Endodermal cell (in vitro differentiated cells): Measurements from ENCODE around the gene STXBP4. TPM values are rescaled to one million over a fixed set of nuclear protein-coding genes. Genes with fewer than 3 reads are reported as not detected.

Experiments
- DNase-seq: peaks from one replicate; pipeline ENCODE4 v3.0.0-alpha.2; 2017
- H3K27ac ChIP-seq: 2 replicates; pipeline ENCODE4 v1.5.1; 2013; ENCODE audit warnings: mild to moderate bottlenecking, low read depth, low read length, moderate library complexity
- H3K27me3 ChIP-seq: 2 replicates; pipeline ENCODE4 v1.6.1; 2013; ENCODE audit warnings: mild to moderate bottlenecking, low read length, moderate library complexity; ENCODE audit not compliant: insufficient read depth, control insufficient read depth, poor library complexity, severe bottlenecking
- H3K36me3 ChIP-seq: 2 replicates; pipeline ENCODE4 v1.7.0; 2013; ENCODE audit warnings: mild to moderate bottlenecking, low read length, moderate library complexity; ENCODE audit not compliant: control insufficient read depth, insufficient read depth
- H3K4me1 ChIP-seq: one replicate; pipeline ENCODE4 v1.7.0; 2013; ENCODE audit warnings: low read length; ENCODE audit not compliant: control insufficient read depth, insufficient read depth
- H3K4me3 ChIP-seq: 2 replicates; pipeline ENCODE4 v1.5.1; 2013; ENCODE audit warnings: mild to moderate bottlenecking, low read length, moderate library complexity
- H3K9ac ChIP-seq: 2 replicates; pipeline ENCODE4 v1.6.1; 2013; ENCODE audit warnings: mild to moderate bottlenecking, low read length, moderate library complexity; ENCODE audit not compliant: poor library complexity, severe bottlenecking; ENCODE audit errors: extremely low read depth
- H3K9me3 ChIP-seq: 2 replicates; pipeline ENCODE4 v1.6.1; 2013; ENCODE audit warnings: mild to moderate bottlenecking, low read length, moderate library complexity; ENCODE audit not compliant: control insufficient read depth
- H3K27ac Mint-ChIP-seq: 2 replicates; pipeline ENCODE4 v1.8.0; 2020; ENCODE audit warnings: mixed read lengths
- H3K27me3 Mint-ChIP-seq: 2 replicates; pipeline ENCODE4 v1.8.0; 2021; ENCODE audit warnings: mild to moderate bottlenecking, mixed read lengths; ENCODE audit not compliant: insufficient read depth
- H3K36me3 Mint-ChIP-seq: 2 replicates; pipeline ENCODE4 v1.8.0; 2020; ENCODE audit warnings: low read depth, mixed read lengths
- H3K4me1 Mint-ChIP-seq: 2 replicates; pipeline ENCODE4 v1.8.0; 2020; ENCODE audit warnings: mixed read lengths
- H3K4me3 Mint-ChIP-seq: 2 replicates; pipeline ENCODE4 v1.8.0; 2020; ENCODE audit warnings: mild to moderate bottlenecking, moderate library complexity, mixed read lengths
- H3K9me3 Mint-ChIP-seq: 2 replicates; pipeline ENCODE4 v1.8.0; 2020; ENCODE audit warnings: mild to moderate bottlenecking, mixed read lengths
- WGBS, 2 experiments: methylation state at CpG; one replicate each; pipeline versions ENCODE4 v1.1.5 to v1.1.7; 2013; ENCODE audit warnings: missing lambda C conversion rate in 2 of 2, mixed read lengths in 1 of 2; ENCODE audit not compliant: insufficient coverage in 1 of 2, insufficient read length in 1 of 2; 5-methylcytosine and 5-hydroxymethylcytosine counted together
- total RNA-seq, 2 donors: library from RNA; stranded (reverse); fragmentation: NEBNext Ultra II Directional in 1 of 2; extraction: Animal tissue kit (Norgen Biotek cat#: 25700) in 1 of 2; gene quantifications; 2 replicates in 1 of 2; 3 replicates in 1 of 2; pipeline ENCODE4 v1.2.1, GENCODE V29; 2021
- TF ChIP-seq, protein P1 (sequence below): fragments of 200-600 bp; sonication (generic); conservative IDR thresholded peaks from 2 replicates; pipeline ENCODE4 v1.5.0; 2021; ENCODE audit warnings: antibody characterized with exemption, mild to moderate bottlenecking

Gene STXBP4
- total RNA-seq, 2 donors from 2014 or later: 15.5 to 18.0 TPM

GRCh38 chr17:54948380-54948779 lies 20.2 kb upstream of the STXBP4 start:
- H3K27ac Mint-ChIP-seq: no peak overlapping the region
- no peaks in the 10 kb centered on the region for H3K4me1 Mint-ChIP-seq
- Histone ChIP-seq H3K4me3 (no peak overlapping the region), H3K9ac (no peak overlapping the region), H3K36me3 (peaks cover 64% of the 10 kb centered on the region), H3K9me3 (no peaks in the 10 kb centered on the region), H3K27me3 (no peaks in the 10 kb centered on the region), H3K27ac (no peak overlapping the region), H3K4me1 (no peaks in the 10 kb centered on the region)
- DNase-seq: no peak
- H3K4me3 Mint-ChIP-seq: no peak overlapping the region
- H3K36me3 Mint-ChIP-seq: peaks cover 54% of the 10 kb centered on the region
- no peaks in the 10 kb centered on the region for H3K9me3 Mint-ChIP-seq
- no peaks in the 10 kb centered on the region for H3K27me3 Mint-ChIP-seq
- 91 to 93% methylated on average over 3 to 5 of the region's 5 CpGs for WGBS, 2 experiments
- TF ChIP-seq, protein P1, sequence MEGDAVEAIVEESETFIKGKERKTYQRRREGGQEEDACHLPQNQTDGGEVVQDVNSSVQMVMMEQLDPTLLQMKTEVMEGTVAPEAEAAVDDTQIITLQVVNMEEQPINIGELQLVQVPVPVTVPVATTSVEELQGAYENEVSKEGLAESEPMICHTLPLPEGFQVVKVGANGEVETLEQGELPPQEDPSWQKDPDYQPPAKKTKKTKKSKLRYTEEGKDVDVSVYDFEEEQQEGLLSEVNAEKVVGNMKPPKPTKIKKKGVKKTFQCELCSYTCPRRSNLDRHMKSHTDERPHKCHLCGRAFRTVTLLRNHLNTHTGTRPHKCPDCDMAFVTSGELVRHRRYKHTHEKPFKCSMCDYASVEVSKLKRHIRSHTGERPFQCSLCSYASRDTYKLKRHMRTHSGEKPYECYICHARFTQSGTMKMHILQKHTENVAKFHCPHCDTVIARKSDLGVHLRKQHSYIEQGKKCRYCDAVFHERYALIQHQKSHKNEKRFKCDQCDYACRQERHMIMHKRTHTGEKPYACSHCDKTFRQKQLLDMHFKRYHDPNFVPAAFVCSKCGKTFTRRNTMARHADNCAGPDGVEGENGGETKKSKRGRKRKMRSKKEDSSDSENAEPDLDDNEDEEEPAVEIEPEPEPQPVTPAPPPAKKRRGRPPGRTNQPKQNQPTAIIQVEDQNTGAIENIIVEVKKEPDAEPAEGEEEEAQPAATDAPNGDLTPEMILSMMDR: no peak

GRCh38 chr17:54950116-54950515 lies 18.4 kb upstream of the STXBP4 start:
- H3K4me1 Mint-ChIP-seq: peaks cover 5% of the 10 kb centered on the region
- WGBS, 2 experiments: 91% methylated on average over 2 of the region's 2 CpGs; no CpG with 5 or more reads in 1 of the 2 experiments
- TF ChIP-seq, protein P1: no peak

DNA sequence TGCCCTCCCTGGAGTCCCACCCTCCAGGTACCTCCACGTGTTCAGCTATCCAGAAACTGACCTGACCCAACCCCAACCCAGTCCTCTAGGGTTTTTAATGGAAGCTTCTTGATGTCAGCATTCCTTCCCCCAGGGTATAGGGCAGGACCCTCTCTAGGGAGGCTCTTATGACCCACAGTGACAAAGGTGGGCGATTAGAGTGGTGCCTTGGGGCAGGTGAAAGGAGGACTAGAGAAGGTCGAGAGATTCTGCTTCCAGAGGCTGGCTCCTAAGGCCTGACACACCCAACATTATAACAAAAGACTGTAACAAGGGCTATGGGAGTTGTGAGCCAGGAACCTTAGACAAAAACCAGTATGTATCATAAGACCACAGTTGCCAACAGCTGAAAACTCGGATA lies 17.3 kb upstream of the STXBP4 start:
- Histone ChIP-seq H3K4me1 (no peaks in the 10 kb centered on the region), H3K36me3 (peaks cover 84% of the 10 kb centered on the region), H3K9me3 (no peaks in the 10 kb centered on the region), H3K4me3 (no peak overlapping the region), H3K27ac (no peak overlapping the region), H3K27me3 (no peaks in the 10 kb centered on the region), H3K9ac (no peak overlapping the region)
- H3K27me3 Mint-ChIP-seq: no peaks in the 10 kb centered on the region
- H3K36me3 Mint-ChIP-seq: peaks cover 66% of the 10 kb centered on the region
- WGBS, 2 experiments: 90% methylated on average over 3 to 4 of the region's 4 CpGs
- no peak overlapping the region for H3K4me3 Mint-ChIP-seq
- TF ChIP-seq, protein P1: no peak
- H3K27ac Mint-ChIP-seq: no peak overlapping the region
- no peak for DNase-seq
- H3K4me1 Mint-ChIP-seq: peaks cover 5% of the 10 kb centered on the region
- no peaks in the 10 kb centered on the region for H3K9me3 Mint-ChIP-seq

More at GRCh38 chr17:54950116-54950515, 18.4 kb upstream of the STXBP4 start:
- DNase-seq: no peak
- Histone ChIP-seq H3K4me3 (no peak overlapping the region), H3K27me3 (no peaks in the 10 kb centered on the region), H3K9ac (no peak overlapping the region), H3K27ac (no peak overlapping the region), H3K4me1 (no peaks in the 10 kb centered on the region), H3K9me3 (no peaks in the 10 kb centered on the region), H3K36me3 (peaks cover 81% of the 10 kb centered on the region)
- no peaks in the 10 kb centered on the region for H3K27me3 Mint-ChIP-seq
- peaks cover 66% of the 10 kb centered on the region for H3K36me3 Mint-ChIP-seq
- H3K4me3 Mint-ChIP-seq: no peak overlapping the region
- H3K9me3 Mint-ChIP-seq: no peaks in the 10 kb centered on the region
- no peak overlapping the region for H3K27ac Mint-ChIP-seq
